Measurements from ENCODE around the gene TMEM126B.
"Not testable (repeated sequence)": the region's sequence is repeated elsewhere in the genome, so short reads cannot be mapped to it uniquely, and the experiment has no call there.

The TMEM126B gene

DNA sequence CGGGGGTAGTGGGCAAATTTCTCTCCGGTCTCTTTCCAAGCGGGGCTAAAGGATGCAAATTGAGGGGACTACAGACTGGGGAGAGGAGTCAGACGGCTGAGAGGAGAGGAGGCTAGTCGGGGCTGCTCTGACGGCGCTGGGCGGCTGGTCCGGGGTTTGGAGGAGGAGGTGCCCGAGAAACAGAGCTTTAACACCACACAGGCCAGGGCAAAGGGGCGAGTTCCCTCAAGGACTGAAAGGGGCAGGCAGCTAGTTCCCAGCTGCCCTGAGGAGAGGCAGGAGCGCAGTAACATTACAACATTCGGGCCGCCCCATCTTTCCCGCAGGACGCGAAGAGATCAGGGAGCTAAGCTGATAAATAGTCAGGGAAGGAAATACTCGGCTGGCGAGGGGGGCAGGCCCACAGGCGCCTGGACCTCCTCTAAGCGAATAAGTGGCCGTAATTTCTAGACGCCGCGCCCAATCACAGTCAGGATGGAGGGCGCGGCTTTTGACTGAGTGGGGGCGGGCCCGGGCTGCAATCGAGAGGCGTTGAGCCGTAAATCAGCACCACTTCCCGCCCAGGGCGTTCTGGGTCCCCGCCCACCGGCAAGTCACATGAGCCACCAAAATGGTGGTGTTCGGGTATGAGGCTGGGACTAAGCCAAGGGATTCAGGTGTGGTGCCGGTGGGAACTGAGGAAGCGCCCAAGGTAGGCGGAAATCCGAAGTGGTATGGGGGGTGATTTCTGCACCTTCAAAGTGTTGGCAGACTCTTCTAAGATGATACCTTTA, at the start of gene TMEM126B:
Gene TMEM126B (plus strand): TSS at position 596 of the 773 bp plus-strand sequence. CDS start 15 bp downstream, at position 611.
- peak within 1 kb of the TSS; percentile 99 for H3K27ac Mint-ChIP-seq
- peak; percentile 95 for DNase-seq
- H3K4me1 Mint-ChIP-seq (ENCODE audit: low read depth): peaks cover 42% of the 10 kb centered on the region
- no peaks in the 10 kb centered on the region for H3K9me3 Mint-ChIP-seq
- peaks cover 40% of the 10 kb centered on the region for H3K36me3 Mint-ChIP-seq (ENCODE audit: low read depth)
- H3K4me3 Mint-ChIP-seq: peak within 1 kb of the TSS; percentile 89
- H3K27me3 Mint-ChIP-seq: no peaks in the 10 kb centered on the region

DNA sequence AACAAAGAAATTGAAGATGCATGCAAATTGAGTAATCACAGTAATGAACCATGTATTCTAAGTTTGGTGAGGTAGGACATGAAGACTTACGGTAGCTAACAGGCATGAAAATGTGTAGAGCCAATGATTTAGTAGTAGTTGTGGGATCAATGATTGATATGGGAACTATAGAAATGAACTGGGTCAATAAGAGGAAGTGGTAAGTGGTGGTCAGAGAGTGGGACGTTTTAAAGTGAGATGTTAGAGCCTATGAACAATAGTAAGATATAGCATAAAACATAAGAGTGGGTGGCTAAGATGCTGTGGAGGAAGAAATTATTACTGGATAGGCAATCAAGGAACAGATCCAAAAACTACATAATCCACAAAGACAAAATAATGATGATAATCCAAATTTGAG, 46.3 kb upstream of the TMEM126B start:
- Mint-ChIP-seq H3K9me3 (peaks cover 6% of the 10 kb centered on the region), H3K4me3 (no peak overlapping the region), H3K27ac (no peak overlapping the region), H3K36me3 (ENCODE audit: low read depth) (no peaks in the 10 kb centered on the region), H3K4me1 (ENCODE audit: low read depth) (peaks cover 2% of the 10 kb centered on the region), H3K27me3 (no peaks in the 10 kb centered on the region)
- DNase-seq: no peak

DNA sequence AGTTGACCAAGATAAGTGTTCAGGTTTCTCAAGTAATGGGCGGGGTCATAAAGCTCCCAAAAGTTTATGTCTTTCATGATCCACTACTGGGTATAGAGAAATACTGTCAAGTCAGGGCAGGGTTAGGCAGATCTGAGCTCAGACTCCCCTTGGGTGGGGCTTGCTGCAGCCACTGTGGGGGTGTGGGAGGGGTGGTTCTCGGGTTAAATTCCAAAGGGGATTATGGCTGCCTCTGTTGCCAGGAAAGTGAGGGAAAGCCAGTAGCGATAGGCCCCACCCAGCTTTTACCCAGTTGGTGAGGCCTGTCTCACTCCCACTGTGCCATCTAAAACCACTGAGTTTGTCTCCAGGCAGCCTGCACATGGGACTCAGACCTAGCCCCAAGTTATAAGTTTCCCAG, 39.0 kb upstream of the TMEM126B start:
- no peak overlapping the region for H3K4me3 Mint-ChIP-seq
- no peaks in the 10 kb centered on the region for H3K36me3 Mint-ChIP-seq (ENCODE audit: low read depth)
- no peaks in the 10 kb centered on the region for H3K4me1 Mint-ChIP-seq (ENCODE audit: low read depth)

DNA sequence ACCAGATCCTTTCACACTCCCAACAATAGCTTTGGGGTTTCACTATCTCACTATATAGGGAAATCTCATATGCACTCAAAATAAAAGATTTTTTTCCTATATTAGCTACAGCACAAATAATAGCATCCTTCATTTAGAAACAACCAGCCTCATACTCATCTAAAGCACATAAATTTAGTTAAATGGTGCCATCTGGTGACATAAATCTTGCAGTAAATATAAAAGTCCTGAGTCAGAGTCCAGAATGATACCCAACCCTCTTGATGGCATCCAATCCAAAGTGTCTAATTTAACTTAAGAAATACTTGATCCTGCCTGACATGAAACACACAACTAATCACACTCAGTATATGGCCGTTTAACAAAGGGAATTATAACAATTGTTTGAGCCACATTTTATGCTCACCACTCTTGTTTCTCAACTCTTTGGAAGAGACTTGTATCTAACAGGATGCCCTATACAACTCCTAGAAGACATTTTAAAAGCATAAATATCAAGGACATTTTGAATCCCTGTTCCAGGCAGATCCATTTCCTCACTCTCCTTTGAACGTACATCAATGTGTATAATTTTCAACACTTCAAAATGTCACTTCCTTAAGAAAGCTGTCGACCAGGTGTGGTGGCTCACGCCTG, 37.4 kb upstream of the TMEM126B start:
- Mint-ChIP-seq H3K27me3 (no peaks in the 10 kb centered on the region), H3K36me3 (ENCODE audit: low read depth) (no peaks in the 10 kb centered on the region), H3K4me1 (ENCODE audit: low read depth) (no peaks in the 10 kb centered on the region), H3K27ac (no peak overlapping the region), H3K9me3 (no peaks in the 10 kb centered on the region), H3K4me3 (no peak overlapping the region)
- DNase-seq: no peak

More for the DNA sequence above, 39.0 kb upstream of the TMEM126B start:
- DNase-seq: no peak
- H3K27me3 Mint-ChIP-seq: no peaks in the 10 kb centered on the region
- no peaks in the 10 kb centered on the region for H3K9me3 Mint-ChIP-seq
- H3K27ac Mint-ChIP-seq: no peak overlapping the region

DNA sequence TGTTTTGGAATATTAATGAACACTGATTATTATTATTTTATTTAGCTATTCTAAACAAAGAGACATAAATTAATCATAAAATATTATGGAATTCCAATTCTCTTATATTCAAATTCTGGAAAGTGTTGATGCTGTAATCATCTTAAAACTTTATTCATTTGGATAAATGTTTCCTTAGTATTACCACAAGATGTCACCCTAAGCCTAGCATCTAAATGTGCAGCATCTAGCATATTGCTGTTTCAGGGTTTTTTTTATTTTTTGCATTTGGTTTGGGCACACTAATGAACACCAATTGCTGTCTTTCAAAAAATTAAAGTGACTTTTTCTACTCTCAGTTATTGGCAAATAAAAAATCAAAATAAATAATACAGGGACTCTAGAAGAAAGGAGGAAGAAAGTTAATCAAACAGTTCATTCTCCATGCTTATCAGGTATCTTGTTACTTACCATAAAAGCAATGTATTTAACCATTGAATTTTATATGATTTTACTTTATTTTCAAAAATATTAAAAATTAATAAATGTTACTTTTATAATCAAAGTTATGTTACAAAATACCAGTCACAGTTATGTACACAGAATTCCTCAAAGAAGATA, 33.0 kb upstream of the TMEM126B start:
- H3K4me1 Mint-ChIP-seq (ENCODE audit: low read depth): no peaks in the 10 kb centered on the region
- no peaks in the 10 kb centered on the region for H3K9me3 Mint-ChIP-seq
- no peak overlapping the region for H3K27ac Mint-ChIP-seq
- DNase-seq: no peak
- no peaks in the 10 kb centered on the region for H3K36me3 Mint-ChIP-seq (ENCODE audit: low read depth)
- H3K4me3 Mint-ChIP-seq: no peak overlapping the region
- H3K27me3 Mint-ChIP-seq: no peaks in the 10 kb centered on the region

DNA sequence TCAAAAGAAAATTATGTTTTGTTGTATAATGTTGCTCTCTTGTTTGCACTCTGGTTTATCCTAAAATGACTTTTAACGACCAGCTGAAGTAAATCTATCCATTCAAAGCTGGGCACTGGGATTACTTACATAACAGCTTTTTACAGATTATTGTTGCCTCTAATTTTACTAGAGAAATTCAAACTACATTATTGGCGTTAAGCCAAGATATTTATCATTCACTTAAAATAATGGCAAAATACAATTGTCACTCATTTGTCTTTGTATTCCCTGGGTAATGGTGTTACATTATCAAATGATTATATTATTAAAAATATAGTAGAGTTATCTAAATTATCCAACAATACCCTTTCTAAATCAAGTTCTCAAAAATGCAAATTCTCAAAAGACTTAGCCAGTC, 31.5 kb upstream of the TMEM126B start:
- Mint-ChIP-seq H3K27ac (no peak overlapping the region), H3K4me1 (ENCODE audit: low read depth) (no peaks in the 10 kb centered on the region), H3K4me3 (no peak overlapping the region), H3K27me3 (no peaks in the 10 kb centered on the region), H3K36me3 (ENCODE audit: low read depth) (no peaks in the 10 kb centered on the region), H3K9me3 (no peaks in the 10 kb centered on the region)
- DNase-seq: no peak

DNA sequence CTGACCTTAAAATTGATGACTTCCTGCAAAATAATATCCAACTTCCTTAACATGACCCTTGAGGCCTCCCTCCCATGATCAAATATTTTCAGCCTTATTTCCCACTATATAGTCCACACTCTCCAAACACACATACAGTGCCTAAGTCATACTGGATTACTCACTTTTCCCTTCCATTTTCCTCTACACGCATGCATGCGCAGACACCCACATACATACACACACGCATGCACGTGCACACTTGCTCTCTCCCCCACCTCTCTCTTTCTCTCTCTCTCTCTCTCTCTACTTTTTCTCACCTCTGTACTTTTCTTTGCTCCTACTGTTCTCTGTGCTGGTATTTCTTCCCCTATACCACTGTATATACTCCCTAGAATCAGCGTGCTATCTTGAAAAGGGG, 29.3 kb upstream of the TMEM126B start:
- no peak for DNase-seq
- Mint-ChIP-seq H3K4me1 (ENCODE audit: low read depth) (no peaks in the 10 kb centered on the region), H3K9me3 (no peaks in the 10 kb centered on the region), H3K4me3 (no peak overlapping the region), H3K36me3 (ENCODE audit: low read depth) (no peaks in the 10 kb centered on the region), H3K27ac (no peak overlapping the region), H3K27me3 (no peaks in the 10 kb centered on the region)

DNA sequence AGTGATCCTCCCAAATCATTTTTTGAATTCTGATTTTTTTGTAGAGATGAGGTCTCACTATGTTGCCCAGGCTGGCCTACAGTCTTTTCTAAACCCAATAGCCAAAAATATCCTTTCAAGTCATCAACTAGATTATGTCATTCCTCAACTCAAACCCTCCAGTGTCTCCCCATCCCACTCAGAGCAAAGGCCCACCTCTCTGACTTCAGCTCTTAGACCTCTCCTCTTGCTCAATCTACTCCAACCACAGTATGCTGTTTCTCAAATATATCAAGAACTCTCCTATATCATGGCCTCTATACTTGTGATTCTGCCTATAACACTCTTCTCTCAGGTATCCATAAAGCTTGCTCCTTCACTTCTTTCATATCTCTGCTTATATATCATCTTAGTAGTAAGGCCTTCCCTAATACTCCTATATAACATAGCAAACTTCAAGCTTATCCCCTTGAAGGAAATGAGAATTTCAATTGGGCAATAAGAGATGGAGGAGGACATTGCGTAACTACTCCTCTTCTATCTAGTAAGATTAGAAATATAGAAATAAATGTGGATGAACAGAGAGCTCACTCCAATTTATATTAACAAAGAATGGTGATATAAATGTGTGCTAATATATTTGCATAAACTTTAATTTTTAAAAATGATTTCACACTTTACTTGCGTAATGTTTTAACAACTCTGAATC, 25.7 kb upstream of the TMEM126B start:
- Mint-ChIP-seq H3K4me3 (no peak overlapping the region), H3K4me1 (ENCODE audit: low read depth) (peaks cover 3% of the 10 kb centered on the region), H3K27me3 (no peaks in the 10 kb centered on the region), H3K36me3 (ENCODE audit: low read depth) (no peaks in the 10 kb centered on the region), H3K9me3 (no peaks in the 10 kb centered on the region), H3K27ac (no peak overlapping the region)
- DNase-seq: no peak

DNA sequence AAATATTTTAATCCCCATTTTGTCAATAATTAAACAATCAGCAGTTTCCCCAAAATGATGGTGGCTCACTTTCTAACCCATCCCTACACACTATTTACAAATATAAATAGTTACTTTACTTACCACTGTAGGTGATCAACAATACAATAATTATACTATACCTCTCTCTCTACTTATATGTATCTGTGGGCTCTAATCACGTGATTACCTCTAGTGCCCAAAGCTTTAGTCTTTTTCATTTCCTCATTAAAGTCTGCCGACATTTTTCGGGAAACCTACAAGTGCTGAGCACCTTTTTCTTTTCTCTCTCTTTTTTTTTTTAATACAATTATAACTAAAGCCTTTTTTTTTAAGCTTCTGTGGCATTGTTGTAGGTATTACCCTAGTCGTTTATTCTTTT, 25.2 kb upstream of the TMEM126B start:
- Mint-ChIP-seq H3K27me3 (no peaks in the 10 kb centered on the region), H3K36me3 (ENCODE audit: low read depth) (no peaks in the 10 kb centered on the region), H3K4me3 (no peak overlapping the region), H3K4me1 (ENCODE audit: low read depth) (peaks cover 3% of the 10 kb centered on the region), H3K27ac (no peak overlapping the region), H3K9me3 (no peaks in the 10 kb centered on the region)
- no peak for DNase-seq

DNA sequence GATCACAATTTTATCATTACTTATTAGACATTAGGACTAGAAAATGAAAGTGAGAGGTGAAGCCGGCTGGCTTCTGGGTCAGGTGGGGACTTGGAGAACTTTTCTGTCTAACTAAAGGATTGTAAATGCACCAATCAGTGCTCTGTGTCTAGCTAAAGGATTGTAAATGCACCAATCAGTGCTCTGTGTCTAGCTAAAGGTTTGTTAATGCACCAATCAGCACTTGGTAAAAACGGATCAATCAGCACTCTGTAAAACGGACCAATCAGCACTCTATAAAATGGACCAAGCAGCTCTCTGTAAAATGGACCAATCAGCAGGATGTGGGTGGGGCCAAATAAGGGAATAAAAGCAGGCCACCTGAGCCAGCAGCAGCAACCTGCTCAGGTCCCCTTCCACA, 22.2 kb upstream of the TMEM126B start:
- H3K4me1 Mint-ChIP-seq (ENCODE audit: low read depth); H3K36me3 Mint-ChIP-seq (ENCODE audit: low read depth); H3K9me3 Mint-ChIP-seq; H3K27me3 Mint-ChIP-seq; H3K27ac Mint-ChIP-seq; DNase-seq; H3K4me3 Mint-ChIP-seq: not testable (repeated sequence)

DNA sequence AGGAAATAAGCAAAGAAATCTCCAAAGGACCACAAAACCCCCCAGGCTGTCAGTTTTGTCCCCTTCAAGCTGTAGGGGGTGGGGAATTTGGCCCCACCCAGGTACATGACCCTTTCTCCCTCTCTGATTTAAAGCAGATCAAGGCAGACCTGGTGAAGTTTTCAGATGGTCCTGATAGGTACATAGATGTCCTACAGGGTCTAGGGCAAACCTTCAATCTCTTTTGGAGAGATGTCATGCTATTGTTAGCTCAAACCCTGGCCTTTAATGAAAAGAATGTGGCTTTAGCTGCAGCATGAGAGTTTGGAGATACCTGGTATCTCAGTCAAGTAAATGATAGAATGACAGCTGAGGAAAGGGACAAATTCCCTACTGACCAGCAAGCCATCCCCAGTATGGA, 19.8 kb upstream of the TMEM126B start:
- not testable (repeated sequence) for H3K36me3 Mint-ChIP-seq (ENCODE audit: low read depth); H3K27ac Mint-ChIP-seq; H3K27me3 Mint-ChIP-seq; DNase-seq; H3K9me3 Mint-ChIP-seq; H3K4me1 Mint-ChIP-seq (ENCODE audit: low read depth); H3K4me3 Mint-ChIP-seq

DNA sequence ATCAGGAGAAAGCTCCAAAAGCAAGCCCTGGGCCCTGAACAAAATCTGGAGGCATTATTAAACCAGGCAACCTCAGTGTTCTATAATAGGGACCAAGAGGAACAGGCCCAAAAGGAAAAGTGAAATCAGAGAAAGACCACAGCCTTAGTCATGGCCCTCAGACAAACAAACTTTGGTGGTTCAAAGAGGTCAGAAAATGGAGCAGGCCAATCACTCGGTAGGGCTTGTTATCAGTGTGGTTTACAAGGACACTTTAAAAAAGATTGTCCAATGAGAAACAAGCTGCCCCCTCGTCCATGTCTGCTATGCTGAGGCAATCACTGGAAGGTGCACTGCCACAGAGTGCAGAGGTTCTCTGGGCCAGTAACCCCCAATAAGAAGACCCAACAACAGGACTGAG, 19.1 kb upstream of the TMEM126B start:
- not testable (repeated sequence) for H3K27me3 Mint-ChIP-seq; H3K4me1 Mint-ChIP-seq (ENCODE audit: low read depth); H3K36me3 Mint-ChIP-seq (ENCODE audit: low read depth); H3K4me3 Mint-ChIP-seq; H3K9me3 Mint-ChIP-seq; H3K27ac Mint-ChIP-seq; DNase-seq

DNA sequence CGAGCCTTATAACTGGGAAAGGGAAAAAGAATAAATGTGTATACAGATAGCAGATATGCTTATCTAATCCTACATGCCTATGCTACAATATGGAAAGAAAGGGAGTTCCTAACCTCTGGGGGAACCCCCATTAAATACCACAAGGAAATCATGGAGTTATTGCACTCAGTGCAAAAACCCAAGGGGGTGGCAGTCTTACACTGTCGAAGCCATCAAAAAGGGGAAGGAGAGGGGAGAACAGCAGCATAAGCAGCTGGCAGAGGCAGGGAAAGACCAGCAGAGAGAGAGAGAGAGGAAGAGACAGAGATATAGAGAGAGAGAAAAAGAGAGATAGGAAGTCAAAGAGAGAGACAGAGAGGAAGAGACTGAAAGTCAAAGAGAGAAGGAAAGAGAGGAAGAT, 16.8 kb upstream of the TMEM126B start:
- not testable (repeated sequence) for H3K27ac Mint-ChIP-seq; H3K36me3 Mint-ChIP-seq (ENCODE audit: low read depth); H3K4me3 Mint-ChIP-seq; H3K27me3 Mint-ChIP-seq; DNase-seq; H3K4me1 Mint-ChIP-seq (ENCODE audit: low read depth); H3K9me3 Mint-ChIP-seq

DNA sequence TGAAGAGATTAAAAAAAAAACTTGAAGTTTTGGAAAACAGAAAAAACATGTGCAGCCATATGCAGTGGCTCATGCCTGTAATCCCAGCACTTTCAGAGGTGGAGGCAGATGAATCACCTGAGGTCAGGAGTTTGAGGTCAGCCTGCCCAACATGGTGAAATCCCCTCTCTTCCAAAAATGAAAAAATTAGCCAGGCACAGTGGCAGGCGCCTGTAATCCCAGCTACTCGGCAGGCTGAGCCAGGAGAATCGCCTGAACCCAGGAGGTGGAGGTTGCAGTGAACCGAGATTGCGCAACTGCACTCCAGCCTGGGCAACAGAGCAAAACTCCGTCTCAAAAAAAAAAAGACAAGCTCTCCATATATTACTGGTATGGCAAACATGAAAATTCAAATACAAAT, 8.9 kb upstream of the TMEM126B start:
- Mint-ChIP-seq H3K4me3 (no peak overlapping the region), H3K4me1 (ENCODE audit: low read depth) (peaks cover 9% of the 10 kb centered on the region), H3K27me3 (no peaks in the 10 kb centered on the region), H3K36me3 (ENCODE audit: low read depth) (no peaks in the 10 kb centered on the region), H3K27ac (no peak overlapping the region), H3K9me3 (no peaks in the 10 kb centered on the region)
- DNase-seq: no peak

DNA sequence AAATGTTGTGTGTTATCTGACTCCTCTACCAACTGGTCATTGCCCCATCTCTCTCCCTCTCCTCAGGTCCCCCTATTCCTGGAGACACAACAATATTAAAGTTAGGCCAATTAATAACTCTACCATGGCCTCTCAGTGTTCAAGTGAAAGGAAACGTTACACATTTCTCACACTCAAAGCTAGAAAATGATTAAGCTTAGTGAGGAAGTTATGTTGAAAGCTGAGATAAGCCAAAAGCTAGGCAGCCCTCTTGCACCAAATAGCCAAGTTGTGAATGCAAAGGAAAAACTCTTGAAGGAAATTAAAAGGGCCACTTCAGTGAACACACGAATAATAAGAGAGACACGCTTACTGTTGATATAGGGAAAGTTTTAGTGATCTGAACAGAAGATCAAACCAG, 8.1 kb upstream of the TMEM126B start:
- H3K4me3 Mint-ChIP-seq: no peak overlapping the region
- H3K4me1 Mint-ChIP-seq (ENCODE audit: low read depth): peaks cover 12% of the 10 kb centered on the region
- DNase-seq: no peak
- no peaks in the 10 kb centered on the region for H3K36me3 Mint-ChIP-seq (ENCODE audit: low read depth)
- H3K9me3 Mint-ChIP-seq: no peaks in the 10 kb centered on the region
- H3K27ac Mint-ChIP-seq: no peak overlapping the region
- no peaks in the 10 kb centered on the region for H3K27me3 Mint-ChIP-seq

Measured in activated T-cell treated with anti-CD3 and anti-CD28 coated beads, Interleukin-2, amount 50 U/mL, for 24 hours (primary cell).